Stimulated activated CD4-positive, alpha-beta T cell treated with anti-CD3 and anti-CD28 coated beads, Interleukin-2, amount 100 ng/mL, for 24 hours (primary cell): ENCODE results near the gene GNG8.
"Not testable (repeated sequence)": the region's sequence is repeated elsewhere in the genome, so short reads cannot be mapped to it uniquely, and the experiment has no call there.

Source experiments
- DNase-seq, 2 donors: peaks; one replicate each; pipeline ENCODE4 v3.0.0-alpha.2; 2020

GNG8 gene

DNA sequence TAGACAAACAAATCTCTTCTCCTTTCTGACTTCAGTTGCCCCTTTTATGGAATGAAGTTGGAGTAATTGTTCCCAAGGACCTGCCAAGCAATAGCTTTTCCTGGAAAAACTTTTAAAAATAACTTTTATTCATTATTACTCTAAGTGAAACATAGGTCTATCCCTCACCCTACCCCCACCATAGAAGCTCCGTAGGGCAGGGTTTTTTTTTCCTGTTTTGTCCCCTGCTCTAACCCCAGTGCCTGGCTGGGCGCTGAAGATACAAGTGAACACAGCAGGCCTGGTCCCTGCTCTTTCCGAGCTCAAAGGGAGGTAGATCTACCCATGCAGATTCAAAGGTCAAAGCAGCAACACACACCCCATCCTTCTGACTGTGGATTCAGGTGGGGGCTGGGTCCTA lies 8.7 kb upstream of the GNG8 start:
- DNase-seq, result no peak

DNA sequence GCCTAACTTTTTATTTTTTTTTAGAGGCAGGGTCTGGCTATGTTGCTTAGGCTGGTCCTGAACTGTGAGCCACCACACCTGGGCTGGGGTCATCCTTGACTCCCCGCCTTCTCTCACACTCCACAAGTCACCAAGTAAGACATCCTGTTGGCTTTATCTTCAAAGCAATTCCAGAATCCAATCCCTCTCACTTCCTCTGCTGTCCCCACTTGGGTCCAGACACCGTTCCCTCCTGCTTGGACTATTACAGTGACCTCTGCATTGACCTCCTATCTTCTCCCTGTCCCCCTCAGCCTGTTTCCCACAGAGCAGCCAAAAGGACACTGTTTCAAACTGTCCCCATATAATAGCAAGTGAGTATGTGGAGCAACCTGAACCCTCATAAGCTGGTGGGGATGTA lies 4.7 kb upstream of the GNG8 start:
- DNase-seq, result no peak

DNA sequence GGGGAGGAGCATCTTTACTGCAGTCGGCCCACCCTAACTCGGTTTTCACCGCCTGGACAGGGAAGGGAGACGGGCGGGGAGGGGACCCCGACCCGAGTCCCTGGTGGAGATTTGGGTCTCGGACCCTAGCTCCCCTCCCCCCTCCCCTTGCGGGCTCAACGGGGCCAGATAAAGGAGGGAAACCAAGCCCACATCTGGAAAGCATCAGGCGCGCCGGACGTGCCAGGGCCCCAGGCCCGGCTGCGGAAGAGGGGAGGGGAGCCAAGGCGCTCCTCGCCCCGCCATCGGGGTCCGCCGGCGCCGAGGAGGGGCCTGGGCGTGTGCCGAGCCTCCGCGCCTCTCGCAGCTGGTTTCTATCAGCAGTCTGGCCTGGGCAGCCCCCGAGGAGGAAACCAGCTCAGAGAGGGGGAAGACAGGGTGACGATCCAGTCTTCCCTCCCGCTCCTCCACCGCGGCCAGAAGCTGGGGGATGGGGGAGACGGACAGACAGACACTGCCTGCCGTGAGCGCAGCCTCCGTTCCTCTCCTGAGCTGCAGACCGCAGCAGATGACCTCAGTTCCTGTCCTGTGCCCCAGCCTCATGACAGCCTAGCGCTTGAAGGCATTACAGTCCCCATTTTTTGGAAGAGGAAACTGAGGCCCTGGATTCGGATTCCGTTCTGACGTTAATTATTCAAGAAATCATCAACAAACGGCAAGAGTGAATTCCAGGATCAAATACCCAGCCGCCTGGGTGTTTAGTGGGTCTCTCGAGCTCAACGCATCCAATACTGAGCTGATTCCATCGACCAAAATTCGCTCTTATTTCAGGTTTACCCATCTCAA lies 3.6 kb upstream of the GNG8 start:
- peak in 1 of 2 donors; percentile 42 for DNase-seq

DNA sequence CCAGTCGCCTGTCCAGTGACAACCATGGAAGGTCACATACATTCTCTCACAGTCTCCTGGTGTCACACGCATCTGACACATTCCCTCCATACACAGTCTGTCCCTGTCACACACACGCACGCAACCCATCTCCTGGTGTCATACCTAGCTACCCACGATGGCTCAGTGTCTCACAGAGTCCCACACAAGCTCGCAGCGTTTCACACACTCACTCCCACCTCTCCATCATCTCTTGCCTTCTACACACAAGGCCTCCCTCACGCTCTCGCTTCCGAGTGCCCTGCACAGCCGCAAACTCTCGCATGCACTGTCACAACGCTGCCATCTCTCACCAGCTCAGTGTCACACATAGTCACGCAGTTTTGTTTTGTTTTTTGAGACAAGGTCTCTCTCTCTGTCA lies 1.2 kb upstream of the GNG8 start:
- peak; percentile 27 to 39 for DNase-seq

DNA sequence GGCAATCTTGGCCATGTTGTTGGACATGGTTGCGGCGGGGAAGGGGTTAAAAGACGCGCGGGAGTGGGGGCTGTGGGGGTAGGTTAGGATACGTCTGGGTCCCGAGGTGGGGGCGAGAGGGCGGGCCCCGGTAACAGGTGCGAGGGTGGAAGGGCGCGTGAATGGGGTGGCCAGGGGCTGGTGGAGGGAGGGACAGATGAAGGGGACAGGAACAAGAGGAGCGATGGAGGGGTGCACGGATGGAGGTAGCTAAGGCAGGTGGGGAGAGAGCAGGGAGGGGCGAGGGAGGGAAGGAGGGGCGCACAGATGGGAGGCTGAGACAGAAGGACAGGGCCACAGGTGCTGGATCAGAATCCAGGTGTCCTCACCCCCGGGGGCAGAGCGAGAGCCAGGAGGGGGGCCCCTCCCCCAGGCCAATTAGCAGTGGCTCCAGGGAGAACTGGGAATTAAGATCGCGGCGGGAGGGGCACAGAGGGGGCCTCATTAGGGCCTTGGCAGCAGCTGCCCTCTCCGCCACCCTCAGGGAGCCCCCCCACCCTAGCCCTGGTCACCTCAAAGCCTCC lies 1.3 kb downstream of the GNG8 start:
- DNase-seq, result no peak

DNA sequence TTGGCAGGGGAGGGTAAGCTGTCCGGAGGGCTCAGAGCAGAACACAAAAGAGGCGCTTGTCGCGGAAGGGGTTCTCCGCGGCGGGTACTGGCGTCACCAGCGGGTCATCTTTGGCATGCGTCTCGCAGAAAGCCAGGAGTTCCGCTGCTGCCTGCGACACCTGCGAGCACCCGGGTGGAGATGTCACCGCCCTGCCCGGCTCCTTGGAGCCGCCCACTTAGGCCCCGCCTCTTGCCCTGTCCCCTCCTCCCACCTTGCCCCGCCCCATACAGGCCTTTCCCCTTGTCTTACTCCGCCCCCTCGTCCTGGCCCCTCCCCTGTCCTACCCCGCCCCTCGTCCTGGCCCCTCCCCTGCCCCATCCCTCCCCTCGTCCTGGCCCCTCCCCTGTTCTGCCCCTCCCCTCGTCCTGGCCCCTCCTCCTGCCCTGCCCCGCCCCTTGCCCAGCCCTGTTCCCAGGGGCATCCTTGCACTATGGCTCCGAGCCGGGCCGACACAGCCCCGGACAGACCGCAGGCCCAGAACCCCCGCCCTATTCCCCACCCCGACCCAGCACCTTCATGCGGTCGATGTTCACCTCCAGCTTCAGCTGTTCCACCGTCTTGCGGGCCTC lies 1.9 kb downstream of the GNG8 start:
- DNase-seq, result peak; percentile 94 to 97

DNA sequence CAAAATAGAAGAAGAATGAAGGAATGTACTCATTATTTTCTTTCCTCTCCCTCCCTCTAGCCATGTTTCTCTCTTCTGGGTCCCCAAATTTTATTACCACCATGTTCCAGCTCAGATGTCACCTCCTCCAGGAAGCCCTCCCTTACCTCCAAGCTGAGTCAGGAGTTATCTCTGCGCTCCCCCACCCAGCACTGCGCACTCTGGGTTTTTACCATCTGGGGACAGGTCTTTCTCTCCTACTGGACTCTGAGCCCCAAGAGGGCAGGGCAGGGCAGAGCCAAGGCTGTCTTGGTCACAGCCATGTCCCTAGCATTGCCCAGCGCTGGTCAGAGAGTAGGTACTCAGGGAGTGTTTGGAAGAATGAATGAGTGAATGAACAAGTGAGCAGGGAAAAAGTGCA lies 2.9 kb downstream of the GNG8 start:
- no peak for DNase-seq

DNA sequence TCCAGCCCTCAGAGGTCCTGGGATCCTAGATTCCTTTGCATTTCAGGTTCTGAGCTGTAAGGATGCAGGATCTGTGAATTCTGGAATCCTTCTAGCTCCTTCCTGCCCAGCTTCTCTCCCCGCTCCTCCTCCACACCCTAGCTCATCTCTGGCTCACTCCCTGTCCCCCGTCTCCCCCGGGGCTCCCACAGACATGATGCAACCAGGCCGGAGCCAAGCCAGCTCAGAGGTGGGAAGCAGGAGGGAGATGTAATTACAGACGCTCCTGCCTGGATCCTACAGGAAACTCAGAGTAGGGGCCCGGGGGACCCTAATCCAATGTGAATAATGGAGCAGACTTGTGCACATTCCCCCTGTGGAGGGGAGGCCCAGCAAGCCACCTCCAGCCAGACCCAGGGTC lies 4.5 kb downstream of the GNG8 start:
- DNase-seq, result no peak

DNA sequence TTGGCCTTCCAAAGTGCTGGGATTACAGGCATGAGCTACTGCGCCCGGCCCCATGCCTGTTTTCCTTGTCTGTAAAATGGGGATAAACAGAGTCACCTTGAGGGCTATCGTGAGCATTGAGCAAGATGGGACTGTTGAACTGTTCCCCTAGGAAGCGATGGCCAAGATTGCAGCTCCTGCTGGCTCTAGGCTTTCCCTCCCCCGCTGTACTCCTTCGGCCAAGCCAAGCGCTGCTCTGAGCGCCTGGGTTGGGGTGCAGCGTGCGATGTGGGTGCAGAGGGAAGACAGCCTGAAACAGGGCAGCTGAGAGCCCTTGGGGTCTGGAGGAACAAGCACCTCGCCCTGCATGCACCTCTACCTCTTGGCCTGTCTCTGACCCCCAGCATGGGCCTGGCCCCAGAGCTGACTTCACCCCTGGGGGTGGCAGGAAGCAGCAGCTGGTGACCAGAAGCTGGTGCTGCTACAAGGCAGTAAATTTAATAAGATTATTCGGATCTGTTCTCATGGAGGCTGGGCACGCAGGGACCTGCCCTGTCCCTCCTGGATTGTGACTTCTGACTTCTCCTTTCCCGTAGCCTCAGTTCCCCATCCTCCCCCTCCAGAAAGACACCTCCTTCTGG lies 5.3 kb downstream of the GNG8 start:
- no peak for DNase-seq

DNA sequence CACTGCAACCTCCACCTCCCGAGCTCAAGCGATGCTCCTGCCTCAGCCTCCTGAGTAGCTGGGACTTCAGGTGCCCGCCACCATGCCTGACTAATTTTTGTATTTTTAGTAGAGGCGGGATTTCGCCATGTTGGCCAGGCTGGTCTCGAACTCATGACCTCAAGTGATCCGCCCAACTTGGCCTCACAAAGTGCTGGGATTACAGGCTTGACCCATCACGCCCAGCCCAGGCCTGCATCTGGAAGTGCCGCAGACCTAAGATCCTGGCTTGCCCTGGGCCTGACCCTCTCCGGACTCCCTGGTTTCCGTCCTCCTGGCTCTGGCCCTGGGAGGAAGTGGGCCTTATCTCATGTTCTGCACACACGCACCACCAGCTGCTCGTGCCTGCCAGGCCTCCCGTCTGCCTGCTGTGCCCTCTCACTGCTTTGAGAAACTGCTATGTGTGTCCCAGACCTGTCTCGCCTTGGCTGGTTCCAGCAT lies 6.4 kb downstream of the GNG8 start:
- DNase-seq, result no peak

DNA sequence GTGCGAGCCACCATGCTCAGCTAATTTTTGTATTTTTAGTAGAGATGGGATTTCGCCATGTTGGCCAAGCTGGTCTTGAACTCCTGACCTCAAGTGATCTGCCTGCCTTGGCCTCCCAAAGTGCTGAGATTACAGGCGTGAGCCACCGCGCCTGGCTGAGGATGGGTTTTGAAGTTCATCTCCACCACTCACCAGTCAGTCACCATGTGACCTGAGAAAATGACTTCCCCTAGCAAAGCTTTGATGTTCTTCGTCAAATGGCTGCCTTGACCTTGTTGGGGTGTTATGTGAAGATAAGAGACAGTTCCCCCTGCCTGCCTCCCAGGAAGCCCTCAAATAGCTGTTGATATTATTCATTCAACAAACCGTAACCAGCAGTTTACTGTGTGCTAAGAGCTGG lies 7.0 kb downstream of the GNG8 start:
- not testable (repeated sequence) for DNase-seq

DNA sequence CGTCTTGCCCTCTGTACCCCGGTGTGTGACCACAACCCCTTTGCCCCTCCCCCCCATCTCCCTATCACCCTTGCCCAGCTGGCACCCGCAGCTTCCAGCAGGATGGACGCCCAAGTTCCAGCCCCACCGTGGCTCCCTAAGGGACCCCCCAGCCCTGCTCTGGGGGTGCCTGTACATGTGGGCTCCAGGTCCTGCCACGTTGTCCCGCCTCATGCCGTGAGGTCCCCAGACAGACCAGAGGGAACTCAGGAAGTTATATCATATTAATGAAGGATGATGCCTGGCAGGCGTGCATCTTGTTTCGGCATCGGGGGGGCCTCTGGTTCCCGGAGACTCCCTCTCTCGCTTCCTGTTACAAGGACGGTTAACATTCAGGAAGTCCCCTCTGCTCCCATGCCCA lies 9.6 kb downstream of the GNG8 start:
- DNase-seq, result no peak

DNA sequence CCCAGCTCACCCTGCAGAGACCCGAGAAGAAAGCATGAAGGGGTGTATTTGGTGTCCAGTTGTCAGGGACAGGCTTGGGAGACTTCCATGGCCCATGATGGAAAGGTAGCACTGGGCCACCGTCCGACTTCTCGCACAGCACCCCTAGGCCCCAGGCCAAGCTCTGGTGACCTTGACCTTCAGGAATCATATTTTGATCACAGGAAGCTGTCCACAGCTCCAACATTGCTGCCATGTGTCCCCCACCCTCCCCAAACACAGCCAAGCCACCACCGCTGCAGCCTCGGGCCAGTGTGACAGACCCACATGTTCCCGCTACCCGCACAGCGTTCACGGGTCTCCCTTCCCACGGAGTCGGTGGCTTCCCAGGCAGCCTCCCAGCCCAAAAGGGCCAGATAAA lies 10.3 kb downstream of the GNG8 start:
- no peak for DNase-seq

DNA sequence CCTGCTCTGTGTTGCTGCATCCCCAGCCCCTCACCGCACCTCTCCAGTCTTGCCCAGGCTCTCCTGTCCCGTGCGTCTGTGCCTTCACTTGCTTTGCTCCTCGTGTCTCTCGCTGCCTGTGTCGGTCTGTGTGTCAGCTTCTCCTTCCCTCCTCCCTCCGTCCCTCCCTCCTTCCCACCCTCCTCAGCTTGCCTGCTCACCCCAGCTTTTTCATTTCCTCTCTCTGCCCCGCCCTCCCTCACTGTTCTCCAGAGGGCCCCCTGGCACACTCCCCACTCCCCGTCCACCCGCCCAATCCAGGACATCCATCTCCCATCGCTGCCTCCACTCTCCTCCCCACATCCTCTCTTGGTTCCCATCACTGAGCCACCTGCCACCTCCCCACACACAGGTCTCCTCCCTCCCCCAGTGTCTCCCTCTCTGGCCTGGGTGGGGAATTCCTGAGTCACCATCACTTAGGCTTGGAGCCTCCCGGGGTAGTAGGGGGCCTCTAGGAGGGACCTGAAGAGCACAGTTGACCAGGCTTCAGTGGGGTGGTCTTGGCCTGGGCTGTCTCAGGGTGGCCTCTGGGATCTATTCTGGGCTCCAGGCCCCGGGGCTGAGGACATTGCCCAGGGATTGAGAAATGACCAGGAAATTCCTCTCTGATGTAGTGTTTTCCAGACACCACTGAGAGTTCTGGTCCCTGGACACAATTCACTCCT lies 10.9 kb downstream of the GNG8 start, which contains the start of gene PTGIR:
Gene PTGIR (minus strand): TSS at position 132 of the 704 bp plus-strand sequence. CDS start 864 bp downstream, outside the sequence.
- peak; percentile 41 to 58 for DNase-seq

DNA sequence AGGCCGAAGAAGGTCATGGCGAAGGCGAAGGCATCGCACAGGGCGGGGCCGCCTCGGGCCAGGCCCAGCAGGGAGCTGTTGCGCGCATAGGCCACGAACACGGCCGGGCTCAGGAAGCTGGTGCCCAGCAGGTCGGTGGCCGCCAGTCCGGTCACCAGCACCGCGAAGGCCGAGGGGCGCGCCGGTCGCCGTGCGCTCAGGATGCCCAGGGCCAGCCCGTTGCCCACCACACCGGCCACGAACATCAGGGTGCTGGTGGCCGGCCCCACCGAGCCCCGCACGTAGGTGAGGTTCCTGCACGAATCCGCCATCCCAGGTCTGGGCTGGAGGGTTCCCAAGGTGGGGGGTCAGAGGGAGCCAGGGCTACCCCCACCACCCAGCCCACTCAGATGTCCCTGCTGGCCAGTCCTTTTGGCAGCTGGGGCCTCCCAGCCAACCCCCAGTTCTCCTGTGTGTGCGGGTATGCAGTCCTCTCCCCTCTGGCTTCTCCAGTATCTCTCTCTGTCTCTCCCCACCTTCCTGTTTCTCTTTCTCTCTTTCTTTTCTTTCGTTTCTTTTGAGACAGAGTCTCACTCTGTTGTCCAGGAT lies 12.0 kb downstream of the GNG8 start:
- no peak for DNase-seq

DNA sequence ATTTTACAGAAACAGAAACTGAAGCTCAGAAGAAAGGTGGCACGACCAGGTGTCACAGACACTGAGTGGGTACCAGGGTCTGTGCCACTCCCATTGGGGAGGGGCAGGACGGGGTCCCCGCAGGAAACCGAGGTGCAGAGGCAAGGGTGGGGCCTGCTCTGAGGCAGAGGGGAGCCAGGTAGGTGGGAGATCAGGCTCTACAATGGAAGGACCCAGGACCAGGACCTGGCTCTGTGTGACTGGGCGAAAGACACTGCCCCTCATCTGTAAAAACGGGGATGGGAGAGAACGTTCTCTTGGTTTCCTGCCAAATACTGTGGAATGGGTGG lies 13.9 kb downstream of the GNG8 start:
- no peak for DNase-seq

DNA sequence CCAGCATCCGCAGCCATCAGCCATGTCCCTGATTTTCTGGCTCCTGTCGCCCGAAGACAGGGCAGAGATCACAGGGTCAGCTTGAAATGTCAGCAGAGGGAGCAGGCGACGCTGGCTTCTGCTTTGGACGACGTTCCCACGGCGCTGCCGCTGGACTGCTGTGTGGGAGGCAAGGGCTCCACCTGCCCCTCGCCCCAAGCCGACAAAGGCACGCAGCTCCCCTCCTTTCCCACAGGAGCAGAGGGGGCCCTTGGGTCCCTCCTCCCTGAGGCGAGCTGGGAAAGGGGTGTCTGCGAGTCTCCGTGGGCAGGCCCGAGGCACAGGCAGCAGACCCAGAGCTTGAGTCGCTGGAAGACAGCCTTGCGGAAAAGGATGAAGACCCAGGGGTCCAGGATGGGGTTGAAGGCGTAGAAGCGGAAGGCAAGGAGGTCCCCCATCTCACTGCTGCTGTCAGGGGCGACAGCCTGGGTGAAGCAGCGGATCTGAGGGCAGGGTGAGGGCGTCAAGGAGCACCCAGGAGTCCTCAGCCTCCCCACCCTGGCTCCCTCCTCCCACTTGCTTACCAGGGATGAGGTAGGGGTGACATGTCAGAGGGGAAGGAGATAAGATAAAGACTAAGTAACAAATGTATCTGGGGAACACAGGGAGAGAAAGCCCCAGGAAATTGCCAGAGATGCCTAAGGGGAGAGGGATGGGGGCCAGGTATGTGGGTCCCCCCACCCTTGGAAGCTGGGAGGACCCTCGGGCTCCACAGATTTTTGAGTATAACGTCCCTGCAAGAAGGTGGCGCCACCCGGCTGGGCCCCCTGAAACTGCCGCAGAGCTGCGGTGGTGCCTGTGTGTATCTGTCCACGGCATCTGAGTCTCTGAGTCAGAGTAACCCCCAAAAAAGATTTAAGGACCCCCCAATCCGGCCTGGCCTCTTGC lies 14.5 kb downstream of the GNG8 start:
- no peak for DNase-seq

DNA sequence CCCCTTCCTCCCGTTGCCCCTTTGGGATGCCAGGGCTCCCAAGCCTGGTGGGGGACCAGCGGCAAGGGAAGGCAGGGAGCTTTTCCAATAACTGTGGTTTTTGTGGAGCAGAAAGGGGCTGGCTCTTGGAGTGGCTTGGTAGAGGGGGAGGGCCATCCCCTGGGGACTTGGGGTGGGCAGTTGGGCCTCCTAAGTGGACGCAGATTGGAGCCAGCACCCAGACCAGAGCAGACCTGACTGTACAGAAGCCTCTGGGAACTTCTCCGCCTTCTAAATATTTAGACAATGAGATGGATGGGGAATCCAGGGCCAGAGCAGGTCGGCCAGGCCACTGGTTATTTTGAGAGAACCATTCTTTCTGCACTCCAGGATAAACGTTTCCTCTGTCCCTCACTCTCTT lies 15.3 kb downstream of the GNG8 start:
- no peak for DNase-seq

DNA sequence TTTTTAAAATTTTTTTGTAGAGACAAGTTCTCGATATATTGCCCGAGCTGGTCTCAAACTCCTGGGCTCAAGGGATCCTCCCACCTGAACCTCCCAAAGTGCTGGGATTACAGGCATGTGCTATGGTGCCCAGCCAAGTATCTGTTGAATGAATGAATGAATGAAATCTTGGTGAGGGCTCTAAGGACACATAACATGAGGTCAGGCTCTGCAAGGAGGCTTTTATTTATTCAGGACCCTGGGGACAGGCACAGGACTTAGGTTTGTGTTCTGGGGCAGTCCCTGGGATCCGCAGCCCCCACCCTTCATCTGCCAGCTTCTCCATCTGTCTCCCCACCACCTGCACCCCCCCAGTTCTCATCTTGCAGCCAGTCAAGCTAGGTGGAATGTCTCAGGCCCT lies 15.7 kb downstream of the GNG8 start:
- DNase-seq, result no peak

DNA sequence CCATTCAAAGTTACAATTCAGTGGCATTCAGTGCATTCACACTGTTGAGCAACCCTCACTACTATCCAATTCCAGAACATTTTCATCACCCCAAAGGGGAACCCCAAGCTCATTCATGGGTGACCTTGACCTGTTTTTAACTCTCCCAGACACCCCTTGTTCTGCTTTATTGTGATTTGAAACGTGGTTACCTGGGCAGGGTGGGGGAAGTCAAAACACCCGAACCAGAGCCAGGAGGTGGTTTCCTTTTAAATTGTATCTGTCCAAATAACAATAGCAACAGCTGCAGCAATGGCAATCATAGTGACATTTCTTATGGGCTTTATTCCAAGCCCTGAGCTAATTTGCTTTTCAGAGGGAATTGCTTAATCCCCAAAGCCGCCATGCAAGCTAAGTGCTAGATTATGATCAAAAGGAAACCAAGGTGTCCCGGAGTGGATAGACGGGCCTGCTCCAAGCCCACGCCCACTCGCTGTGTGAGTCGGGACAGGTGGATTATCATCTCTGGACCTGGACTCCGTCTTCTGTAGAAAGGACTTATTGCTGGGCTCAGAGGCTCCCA lies 17.3 kb downstream of the GNG8 start:
- DNase-seq, result no peak

DNA sequence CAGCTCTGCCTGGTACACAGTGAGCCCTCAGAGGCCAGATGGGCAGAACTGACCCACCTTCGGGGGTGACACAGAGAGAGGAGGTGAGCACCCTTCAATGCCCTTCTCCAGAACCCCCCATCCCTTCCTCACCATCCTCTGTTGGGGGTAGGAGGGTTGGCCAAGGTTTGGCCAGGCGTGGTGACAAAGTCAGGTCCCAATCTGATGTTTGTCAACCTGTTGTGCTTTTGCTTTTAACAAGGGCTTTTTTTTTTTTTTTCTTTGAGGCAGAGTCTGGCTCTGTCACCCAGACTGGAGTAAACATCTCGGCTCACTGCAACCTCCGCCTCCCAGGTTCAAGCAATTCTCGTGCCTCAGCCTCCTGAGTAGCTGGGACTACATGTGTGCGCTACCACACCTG lies 18.4 kb downstream of the GNG8 start:
- no peak for DNase-seq
